Activated CD4-positive, alpha-beta T cell treated with anti-CD3 and anti-CD28 coated beads, Interleukin-10, Interleukin-2, amounts not matched to agents 100 ng/mL and 50 ng/mL, durations not matched to agents 16 hours and 8 hours (primary cell): ENCODE measurements around the gene NUTM2F.
A peak's percentile ranks its signal among the peaks of the same experiment; 100 is the strongest.
"Not testable (repeated sequence)": the region's sequence is repeated elsewhere in the genome, so short reads cannot be mapped to it uniquely, and the experiment has no call there.

Experiments used
- DNase-seq: peaks from one replicate; pipeline ENCODE4 v3.0.0-alpha.2; 2020

Gene NUTM2F, protein sequence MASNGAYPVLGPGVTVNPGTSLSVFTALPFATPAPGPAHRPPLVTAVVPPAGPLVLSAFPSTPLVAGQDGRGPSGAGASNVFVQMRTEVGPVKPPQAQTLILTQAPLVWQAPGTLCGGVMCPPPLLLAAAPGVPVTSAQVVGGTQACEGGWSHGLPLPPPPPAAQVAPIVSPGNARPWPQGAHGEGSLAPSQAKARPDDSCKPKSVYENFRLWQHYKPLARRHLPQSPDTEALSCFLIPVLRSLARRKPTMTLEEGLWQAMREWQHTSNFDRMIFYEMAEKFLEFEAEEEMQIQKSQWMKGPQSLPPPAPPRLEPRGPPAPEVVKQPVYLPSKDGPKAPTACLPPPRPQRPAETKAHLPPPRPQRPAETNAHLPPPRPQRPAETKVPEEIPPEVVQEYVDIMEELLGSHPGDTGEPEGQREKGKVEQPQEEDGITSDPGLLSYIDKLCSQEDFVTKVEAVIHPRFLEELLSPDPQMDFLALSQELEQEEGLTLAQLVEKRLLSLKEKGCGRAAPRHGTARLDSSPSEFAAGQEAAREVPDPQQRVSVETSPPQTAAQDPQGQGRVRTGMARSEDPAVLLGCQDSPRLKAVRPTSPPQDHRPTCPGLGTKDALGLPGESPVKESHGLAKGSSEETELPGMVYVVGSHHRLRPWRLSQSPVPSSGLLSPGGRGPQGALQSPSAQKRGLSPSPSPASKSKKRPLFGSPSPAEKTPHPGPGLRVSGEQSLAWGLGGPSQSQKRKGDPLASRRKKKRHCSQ

GRCh38 chr9:94328544-94328943 is at the start of gene NUTM2F:
NUTM2F (minus strand) TSS chr9:94328644; CDS start chr9:94328623, 21 bp downstream.
- not testable (repeated sequence) for DNase-seq

GRCh38 chr9:94375197-94375596 is 46.8 kb upstream of the NUTM2F start:
- DNase-seq: peak; percentile 33

- peak; percentile 93 for DNase-seq
These were observed 46.0 kb upstream of the NUTM2F start for GRCh38 chr9:94374176-94375056.

DNA sequence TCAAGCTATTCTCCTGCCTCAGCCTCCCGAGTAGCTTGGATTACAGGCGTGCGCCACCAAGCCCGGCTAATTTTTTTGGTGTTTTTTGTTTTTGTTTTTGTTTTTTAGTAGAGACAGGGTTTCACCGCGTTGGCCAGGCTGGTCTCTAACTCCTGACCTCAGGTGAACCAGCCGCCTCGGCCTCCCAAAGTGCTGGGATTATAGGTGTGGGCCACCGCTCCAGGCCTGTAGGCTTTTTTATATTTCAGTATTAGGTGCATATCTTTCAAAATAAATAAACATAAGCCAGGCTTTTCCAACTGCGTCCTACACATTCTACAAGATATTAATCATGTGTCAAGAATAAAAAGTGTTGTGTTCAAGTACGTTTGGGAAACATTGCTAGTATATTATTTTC is 45.3 kb upstream of the NUTM2F start:
- not testable (repeated sequence) for DNase-seq

GRCh38 chr9:94370266-94370665 is 41.8 kb upstream of the NUTM2F start:
- not testable (repeated sequence) for DNase-seq

DNA sequence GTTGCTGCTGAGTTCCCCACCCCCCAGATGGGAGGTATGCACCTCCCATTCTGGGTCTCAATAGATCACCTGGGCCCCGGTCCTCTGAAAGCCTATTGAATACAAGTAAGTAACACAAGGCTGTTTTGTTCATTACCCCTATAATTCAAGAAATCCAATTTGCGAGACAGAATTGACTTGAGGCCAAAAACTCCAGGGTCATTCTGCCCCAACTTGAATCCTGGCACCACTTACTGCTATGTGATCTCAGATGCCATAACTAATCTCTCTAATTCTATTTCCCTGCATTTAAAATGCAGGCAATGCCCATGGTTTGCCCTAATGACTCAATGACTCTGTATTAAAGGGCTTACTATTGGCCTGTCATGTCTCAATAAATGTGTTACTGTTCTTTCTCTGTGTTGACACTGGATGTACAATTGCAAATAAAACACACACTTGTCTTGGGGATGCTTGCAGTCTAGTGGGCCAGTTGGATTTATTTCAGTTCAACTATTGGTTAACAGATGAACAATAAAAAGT is 35.7 kb upstream of the NUTM2F start:
- not testable (repeated sequence) for DNase-seq

DNA sequence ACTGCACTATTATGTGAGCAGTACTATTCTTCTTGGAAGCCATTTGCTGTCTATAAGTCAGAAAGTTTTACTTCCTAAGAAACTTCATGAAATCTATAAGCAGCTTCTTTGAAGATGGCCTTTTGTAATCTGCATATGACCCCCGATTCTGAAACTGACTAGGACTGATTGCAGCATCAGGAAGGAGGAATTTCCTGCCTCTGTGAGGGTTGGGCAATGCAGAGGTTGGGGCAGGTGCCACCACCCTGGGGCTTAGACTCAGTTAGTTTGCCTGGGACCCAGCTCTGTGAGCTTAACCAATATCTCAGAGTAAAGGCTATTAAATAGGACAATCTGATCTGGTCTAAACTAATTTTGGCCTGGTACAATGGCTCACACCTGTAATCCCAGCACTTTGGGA is 28.7 kb upstream of the NUTM2F start:
- not testable (repeated sequence) for DNase-seq

DNA sequence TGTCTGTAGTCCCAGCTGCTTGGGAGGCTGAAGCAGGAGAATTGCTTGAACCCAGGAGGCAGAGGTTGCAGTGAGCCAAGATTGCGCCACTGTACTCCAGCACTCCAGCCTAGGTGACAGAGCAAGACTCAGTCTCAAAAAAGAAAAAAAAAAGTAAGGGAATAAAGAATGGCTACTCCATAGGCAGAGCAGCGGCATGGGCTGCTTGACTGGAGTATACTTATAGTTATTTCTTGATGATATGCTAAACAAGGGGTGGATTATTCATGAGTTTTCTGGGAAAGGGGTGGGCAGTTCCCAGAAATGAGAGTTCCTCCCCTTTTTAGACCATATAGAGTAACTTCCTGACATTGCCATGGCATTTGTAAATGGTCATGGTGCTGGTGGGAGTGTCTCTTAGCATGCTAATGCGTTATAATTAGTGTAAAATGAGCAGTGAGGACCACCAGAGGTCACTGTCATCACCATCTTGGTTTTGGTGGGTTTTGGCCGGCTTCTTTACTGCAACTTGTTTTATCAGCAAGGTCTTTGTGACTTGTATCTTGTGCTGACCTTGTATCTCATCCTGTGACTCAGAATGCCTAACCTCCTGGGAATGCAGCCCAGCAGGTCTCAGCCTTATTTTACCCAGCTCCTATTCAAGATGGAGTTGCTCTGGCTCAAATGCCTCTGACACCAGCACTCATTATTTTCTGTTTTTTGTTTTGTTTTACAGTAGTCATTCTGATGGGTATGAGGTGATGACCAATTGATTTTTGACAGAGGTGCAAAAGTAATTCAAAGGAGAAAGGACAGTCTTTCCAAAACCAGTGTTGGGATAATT is 23.7 kb upstream of the NUTM2F start:
- not testable (repeated sequence) for DNase-seq

GRCh38 chr9:94348754-94349153 is 20.3 kb upstream of the NUTM2F start:
- not testable (repeated sequence) for DNase-seq

GRCh38 chr9:94347451-94347850 is 19.0 kb upstream of the NUTM2F start:
- not testable (repeated sequence) for DNase-seq

DNA sequence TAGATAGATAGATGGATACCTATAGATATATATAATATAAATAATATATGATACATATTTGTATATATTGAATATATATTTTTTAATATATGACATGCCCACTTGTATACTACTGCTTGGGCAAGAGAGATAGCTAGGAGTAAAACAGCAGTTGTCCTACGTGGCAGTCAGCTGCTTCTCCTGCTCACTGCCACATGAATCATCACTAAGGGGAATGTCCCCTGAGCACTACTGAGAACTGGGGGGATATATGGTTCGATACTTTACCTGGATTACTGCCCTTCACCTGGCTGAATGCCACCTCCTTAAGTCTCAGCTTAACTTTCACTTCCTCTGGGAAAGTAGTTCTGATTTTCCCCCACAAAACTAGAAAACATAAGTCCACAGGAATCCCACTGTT is 13.3 kb upstream of the NUTM2F start:
- not testable (repeated sequence) for DNase-seq

GRCh38 chr9:94340750-94341149 is 12.3 kb upstream of the NUTM2F start:
- DNase-seq: not testable (repeated sequence)

- peak; percentile 4 for DNase-seq
These were observed 11.2 kb upstream of the NUTM2F start for GRCh38 chr9:94339657-94340056.

GRCh38 chr9:94338723-94339122 is 10.3 kb upstream of the NUTM2F start:
- DNase-seq: not testable (repeated sequence)

- DNase-seq: not testable (repeated sequence)
These were observed 8.0 kb upstream of the NUTM2F start for GRCh38 chr9:94336445-94336844.

DNA sequence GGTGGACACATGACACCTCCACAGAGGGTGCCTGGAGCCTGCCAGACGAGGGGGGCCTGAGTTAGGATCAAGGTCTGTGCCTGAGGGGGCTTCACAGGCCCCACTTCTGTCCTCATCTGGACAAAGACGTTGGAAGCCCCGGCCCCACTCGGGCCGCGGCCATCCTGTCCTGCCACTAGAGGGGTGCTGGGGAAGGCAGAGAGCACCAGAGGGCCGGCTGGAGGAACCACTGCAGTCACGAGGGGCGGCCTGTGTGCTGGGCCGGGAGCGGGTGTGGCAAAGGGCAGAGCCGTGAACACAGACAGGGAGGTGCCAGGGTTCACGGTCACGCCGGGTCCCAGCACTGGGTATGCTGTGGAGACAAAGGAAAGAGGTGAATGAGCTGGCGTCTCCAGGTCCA is 2.9 kb downstream of the NUTM2F start:
- not testable (repeated sequence) for DNase-seq

DNA sequence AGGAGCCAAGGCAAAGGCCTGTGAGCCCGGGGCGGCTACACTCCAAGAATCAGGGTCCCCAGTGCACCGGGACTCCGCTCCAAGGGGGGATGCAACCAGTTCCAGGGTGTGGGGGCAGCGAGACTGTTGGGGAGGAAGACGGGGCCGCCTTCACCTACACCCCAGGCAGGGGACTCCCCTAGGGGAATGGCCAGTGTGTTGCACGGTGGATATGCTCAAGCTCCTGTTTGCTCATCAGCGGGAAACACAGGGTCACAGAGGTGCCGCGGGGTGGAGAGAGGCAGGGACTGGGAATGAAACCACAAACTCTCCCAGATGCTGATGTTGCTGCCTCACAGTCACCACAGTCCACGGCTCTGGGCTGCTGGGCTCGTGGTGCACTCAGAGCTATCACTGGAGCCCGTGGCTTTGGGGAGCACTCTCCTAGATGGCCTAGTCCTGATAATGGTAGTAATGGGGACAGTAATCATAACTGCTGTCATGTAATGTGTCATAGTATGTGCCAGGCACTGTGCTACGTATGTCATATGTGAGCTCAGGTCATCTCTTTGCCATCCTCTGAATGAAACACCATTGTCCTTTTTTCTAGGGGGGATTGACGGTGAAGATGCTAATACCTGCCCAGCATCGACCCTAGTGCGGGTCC is 5.2 kb downstream of the NUTM2F start:
- DNase-seq: not testable (repeated sequence)

- DNase-seq: not testable (repeated sequence)
These were observed 6.0 kb downstream of the NUTM2F start for GRCh38 chr9:94322342-94322940.

DNA sequence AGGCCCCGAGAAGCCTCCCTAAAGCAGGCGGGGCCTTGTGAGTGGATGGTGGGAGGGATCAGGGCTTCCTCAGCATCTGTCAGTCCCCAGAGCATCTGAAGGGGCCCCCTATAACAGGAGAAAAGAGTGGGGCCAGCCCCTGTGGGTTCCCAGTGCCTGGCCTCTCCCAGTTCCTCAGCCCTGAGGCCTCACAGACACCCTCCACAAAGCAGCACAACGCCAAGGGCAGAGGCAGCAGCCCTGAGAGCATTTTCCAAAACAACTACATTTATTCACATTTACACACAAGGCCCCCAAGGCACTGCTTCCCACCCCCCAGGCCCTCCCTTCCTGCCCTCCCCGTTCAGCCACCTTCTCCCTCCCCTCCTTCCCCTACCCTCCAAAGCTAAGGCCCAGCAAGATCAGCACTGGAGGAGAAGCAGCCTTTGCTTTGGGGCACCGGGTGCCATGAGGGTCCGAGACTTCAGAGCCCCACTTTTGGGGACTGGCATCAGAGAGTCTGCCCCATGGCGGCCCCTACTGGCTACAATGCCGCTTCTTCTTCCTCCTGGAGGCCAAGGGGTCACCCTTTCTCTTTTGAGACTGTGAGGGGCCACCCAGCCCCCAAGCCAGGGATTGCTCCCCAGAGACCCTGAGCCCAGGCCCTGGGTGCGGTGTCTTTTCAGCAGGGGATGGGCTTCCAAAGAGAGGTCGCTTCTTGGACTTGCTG is 10.3 kb downstream of the NUTM2F start:
- DNase-seq: not testable (repeated sequence)

GRCh38 chr9:94316236-94316635 is 12.2 kb downstream of the NUTM2F start:
- DNase-seq: not testable (repeated sequence)
